ENCODE measurements around the gene POLK.
"Not testable (repeated sequence)": the region's sequence is repeated elsewhere in the genome, so short reads cannot be mapped to it uniquely, and the experiment has no call there.

Gene POLK

GRCh38 chr5:75511435-75512382, at the start of gene POLK, which contains the start of gene CERT1:
Gene POLK (plus strand): TSS chr5:75511891.
Gene CERT1 (minus strand): TSS chr5:75511629. CDS start chr5:75511207, 422 bp downstream.
- DNase-seq = peak; percentile 94

DNA sequence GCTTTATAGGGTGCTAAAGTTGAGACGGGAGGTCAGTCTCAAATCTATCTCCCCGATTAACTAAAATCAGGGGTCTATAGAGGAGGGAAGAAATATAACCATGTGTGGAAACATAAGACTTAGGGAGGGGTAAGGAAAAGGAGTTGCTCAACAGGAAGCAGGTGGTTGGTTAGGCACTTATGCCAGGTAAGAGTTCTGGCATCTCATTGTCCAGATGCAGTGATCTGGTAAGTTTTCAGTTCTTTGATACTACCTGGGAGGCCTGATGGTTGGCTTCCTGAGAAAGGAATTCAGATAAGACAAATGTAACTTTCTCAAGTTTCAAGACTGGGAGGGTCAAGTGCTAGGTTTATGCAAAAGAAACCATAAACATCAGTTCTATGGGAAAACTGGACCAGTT, 48.0 kb upstream of the POLK start:
- no peak for DNase-seq

GRCh38 chr5:75465480-75465879, 46.2 kb upstream of the POLK start:
- peak; percentile 48 for DNase-seq

DNA sequence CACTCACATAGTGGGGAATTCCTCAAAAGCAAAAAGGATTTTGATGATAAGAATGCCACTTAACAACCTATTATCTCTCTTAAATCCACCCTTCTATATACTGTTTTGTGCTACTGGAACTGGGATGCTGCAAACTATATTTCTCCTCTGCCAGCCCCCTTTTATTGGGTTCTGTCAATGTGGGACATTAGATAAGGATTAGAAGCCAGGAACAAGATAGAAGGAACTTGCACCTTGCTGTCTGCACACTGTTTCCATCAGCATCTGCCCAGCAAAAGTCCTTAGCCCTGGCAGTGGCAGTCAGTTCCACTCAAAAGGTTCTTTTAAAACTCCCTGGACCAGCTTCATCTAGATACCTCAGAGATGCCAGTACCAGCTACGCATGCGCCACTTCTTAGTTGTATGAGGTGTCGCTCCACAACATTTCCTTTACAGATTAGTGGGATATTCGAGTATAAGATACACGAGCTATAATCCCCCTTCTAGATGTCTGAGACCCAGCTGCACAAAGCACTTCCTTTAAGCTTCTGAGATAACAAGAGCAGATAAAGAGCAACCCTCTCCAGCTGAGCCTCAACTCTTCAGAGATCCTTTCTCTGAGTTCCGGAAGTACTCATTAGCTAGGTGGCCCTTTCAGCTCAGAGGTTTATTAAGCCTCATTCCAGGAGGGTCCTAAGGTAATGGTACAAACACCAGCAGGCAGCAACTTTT, 45.5 kb upstream of the POLK start:
- no peak for DNase-seq

GRCh38 chr5:75468593-75468992, 43.1 kb upstream of the POLK start:
- no peak for DNase-seq

GRCh38 chr5:75469017-75469416, 42.7 kb upstream of the POLK start:
- DNase-seq = no peak

GRCh38 chr5:75471193-75471592, 40.5 kb upstream of the POLK start:
- no peak for DNase-seq

DNA sequence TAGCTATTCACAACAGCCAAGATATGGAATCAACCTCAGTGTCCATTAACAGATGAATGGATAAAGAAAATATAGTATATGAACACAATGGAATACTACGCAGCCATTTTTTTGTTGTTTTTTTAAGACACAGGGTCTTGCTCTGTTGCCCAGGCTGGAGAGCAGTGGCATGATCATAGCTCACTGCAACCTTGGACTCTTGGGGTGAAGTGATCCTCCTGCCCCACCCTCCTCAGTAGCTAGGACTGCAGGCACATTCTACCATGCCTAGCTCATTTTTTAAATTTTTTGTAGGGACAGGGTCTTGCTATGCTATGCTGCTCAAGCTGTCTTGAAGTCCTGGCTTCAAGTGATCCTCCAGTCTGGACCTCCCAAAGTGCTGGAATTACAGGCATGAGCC, 38.7 kb upstream of the POLK start:
- DNase-seq = no peak

DNA sequence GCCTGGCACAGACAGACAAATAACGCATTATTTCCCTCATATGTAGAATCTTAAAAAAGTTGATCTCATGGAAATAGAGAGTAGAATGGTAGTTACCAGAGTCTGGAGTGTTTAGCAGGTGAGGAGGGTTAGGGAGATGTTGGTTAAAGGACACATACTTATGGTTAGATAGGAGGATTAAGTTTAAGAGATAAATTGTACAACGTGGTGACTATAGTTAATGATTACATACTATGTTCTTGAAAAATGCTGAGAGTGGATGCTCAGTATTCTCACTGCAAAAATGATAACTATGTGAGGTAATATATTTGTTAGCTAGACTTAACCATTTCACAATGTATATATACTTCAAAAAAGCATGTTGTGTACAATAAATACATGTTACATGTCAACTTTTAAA, 38.2 kb upstream of the POLK start:
- no peak for DNase-seq

- no peak for DNase-seq
Observed at GRCh38 chr5:75475364-75475763, 36.3 kb upstream of the POLK start.

- no peak for DNase-seq
Observed at GRCh38 chr5:75481024-75481423, 30.7 kb upstream of the POLK start.

GRCh38 chr5:75482482-75482881, 29.2 kb upstream of the POLK start:
- DNase-seq = no peak

GRCh38 chr5:75484605-75485004, 27.1 kb upstream of the POLK start:
- no peak for DNase-seq

- not testable (repeated sequence) for DNase-seq
Observed at GRCh38 chr5:75489847-75490246, 21.8 kb upstream of the POLK start.

DNA sequence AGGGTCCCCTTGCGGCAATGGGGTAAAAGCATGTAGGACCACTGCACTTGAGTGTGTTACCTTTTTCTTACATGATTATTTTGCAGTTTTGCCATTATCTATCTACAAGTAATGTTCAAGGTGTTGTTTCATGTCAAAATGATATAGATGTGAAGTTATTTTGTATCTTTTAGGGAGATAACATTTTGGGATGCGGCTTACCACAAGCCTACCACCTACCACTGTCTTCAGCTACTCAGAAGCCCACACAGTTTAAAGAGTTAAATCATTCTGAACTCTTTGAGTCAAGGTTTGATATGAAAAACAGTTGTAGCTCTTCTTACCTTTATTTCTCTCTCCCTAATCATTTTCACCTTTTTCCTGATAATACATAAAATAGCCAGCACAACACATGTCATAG, 20.1 kb upstream of the POLK start:
- DNase-seq = no peak

GRCh38 chr5:75496026-75496425, 15.7 kb upstream of the POLK start:
- no peak for DNase-seq

- no peak for DNase-seq
Observed at GRCh38 chr5:75498208-75498777, 13.4 kb upstream of the POLK start.

- DNase-seq = not testable (repeated sequence)
Observed at GRCh38 chr5:75498875-75499274, 12.8 kb upstream of the POLK start.

DNA sequence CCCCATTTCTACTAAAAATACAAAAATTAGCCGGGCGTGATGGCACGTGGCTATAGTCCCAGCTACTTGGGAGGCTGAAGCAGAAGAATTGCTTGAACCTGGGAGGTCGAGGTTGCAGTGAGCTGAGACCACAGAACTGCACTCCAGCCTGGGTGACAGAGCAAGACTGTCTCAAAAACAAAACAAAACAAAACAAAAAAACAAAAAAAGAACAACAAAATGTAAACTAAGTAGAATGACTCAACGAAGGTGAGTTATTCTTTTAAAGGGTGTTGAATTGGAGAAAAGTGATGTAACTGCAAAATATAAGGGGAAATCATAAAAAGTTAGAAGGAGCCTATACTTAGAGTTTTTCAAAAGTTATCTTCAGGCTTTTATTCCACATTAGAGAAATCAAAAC, 6.6 kb upstream of the POLK start:
- not testable (repeated sequence) for DNase-seq

DNA sequence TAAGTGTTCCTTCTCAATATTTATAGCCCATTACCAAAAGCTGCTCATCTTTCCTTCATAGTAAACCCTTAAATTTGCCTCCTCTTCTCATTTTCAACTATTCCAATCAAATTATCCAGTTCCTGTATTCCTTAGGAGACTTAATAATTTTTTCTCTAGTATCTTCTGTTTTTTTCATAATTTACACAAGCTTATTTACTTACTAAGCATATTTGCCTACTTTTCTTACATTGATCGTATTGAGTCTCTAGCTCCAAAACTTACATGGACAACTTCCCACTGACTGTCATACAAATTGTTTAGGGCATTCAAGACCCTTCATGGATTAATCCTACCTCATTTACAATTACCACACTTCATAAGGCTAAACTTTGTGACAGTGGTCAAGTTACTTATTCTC, 3.9 kb upstream of the POLK start:
- no peak for DNase-seq

GRCh38 chr5:75509546-75509945, 2.1 kb upstream of the POLK start:
- no peak for DNase-seq

GRCh38 chr5:75509956-75510355, 1.7 kb upstream of the POLK start:
- DNase-seq = no peak

DNA sequence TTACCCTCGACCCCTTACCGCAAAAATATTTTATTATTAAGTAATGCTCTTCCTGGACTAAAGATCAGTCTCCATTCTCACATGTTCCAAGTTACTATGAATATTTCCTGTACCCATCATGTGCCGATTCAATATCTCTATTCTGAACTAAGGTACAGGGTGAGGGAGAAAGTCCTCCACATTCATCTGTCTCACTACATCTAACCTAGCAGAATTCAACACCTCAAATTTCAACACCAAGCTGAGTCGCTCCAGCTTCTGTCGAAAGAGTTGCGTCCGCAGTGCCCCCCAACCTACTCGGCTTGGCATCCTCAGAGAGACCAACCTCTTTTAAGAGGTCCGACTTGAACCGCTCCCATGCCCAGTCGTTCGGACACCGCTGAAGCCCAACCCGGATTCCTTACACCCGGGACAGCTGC, 1.3 kb upstream of the POLK start:
- DNase-seq = no peak
